ENCODE results near the gene AUTS2. TPM values are rescaled to one million over a fixed set of nuclear protein-coding genes. Genes with fewer than 3 reads are reported as not detected.

The AUTS2 gene
- total RNA-seq, 1 experiment from 2014 or later: 42.1 TPM

DNA sequence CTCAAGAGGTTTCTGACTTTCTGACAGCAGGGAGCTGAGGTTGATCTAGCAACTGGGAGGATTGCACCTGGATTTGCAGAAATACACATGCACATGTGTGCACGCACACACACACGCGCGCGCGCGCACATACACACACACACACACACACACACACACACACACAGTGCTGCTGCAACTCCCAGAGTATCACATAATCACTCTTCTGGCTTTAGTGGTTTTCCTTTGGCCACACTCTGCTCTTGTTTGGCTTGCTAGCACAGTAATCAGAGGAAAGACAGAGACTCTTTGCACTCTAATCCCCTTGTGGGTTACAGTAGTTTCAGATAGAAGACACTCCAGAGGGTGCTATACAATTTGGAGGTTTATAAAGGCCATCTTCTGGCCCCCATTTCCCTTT is 705.0 kb downstream of the AUTS2 start:
- no peak for DNase-seq (ENCODE audit: low spot score)
- no peak overlapping the region for H3K4me3 ChIP-seq (ENCODE audit: low read depth, low read length, poor library complexity, severe bottlenecking)
- H3K27ac ChIP-seq (ENCODE audit: low read depth, low read length, poor library complexity, severe bottlenecking): no peak overlapping the region
- CTCF ChIA-PET: no interaction called here
- no peaks in the 10 kb centered on the region for H3K9me3 ChIP-seq (ENCODE audit: low read depth, low read length, poor library complexity, severe bottlenecking)
- H3K36me3 ChIP-seq (ENCODE audit: insufficient read depth, low read length, poor library complexity, severe bottlenecking): no peaks in the 10 kb centered on the region
- peaks cover 4% of the 10 kb centered on the region for H3K4me1 ChIP-seq (ENCODE audit: insufficient read depth, low read length, poor library complexity, severe bottlenecking)
- H3K27me3 ChIP-seq (replicated peaks; ENCODE audit: insufficient read depth, low read depth, low read length, poor library complexity): no peaks in the 10 kb centered on the region
- POLR2A ChIA-PET (ENCODE audit: low non-redundant PET): interaction anchor here (0.6 kb wide), 1 partner anchor 15 kb away, joined by 6 read pairs; no protein-coding TSS in a partner anchor
- TF ChIP-seq, protein P1, sequence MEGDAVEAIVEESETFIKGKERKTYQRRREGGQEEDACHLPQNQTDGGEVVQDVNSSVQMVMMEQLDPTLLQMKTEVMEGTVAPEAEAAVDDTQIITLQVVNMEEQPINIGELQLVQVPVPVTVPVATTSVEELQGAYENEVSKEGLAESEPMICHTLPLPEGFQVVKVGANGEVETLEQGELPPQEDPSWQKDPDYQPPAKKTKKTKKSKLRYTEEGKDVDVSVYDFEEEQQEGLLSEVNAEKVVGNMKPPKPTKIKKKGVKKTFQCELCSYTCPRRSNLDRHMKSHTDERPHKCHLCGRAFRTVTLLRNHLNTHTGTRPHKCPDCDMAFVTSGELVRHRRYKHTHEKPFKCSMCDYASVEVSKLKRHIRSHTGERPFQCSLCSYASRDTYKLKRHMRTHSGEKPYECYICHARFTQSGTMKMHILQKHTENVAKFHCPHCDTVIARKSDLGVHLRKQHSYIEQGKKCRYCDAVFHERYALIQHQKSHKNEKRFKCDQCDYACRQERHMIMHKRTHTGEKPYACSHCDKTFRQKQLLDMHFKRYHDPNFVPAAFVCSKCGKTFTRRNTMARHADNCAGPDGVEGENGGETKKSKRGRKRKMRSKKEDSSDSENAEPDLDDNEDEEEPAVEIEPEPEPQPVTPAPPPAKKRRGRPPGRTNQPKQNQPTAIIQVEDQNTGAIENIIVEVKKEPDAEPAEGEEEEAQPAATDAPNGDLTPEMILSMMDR (conservative IDR thresholded peaks at IDR 0.05; ENCODE audit: low read depth, low read length): no peak
- TF ChIP-seq EZH2 (IDR thresholded peaks at IDR 0.05; ENCODE audit: borderline replicate concordance, low read depth, low read length, poor library complexity, severe bottlenecking): no peak
- BruUV-seq (replicated peaks): no TSS peak
- intact Hi-C loops (cut with micrococcal nuclease; ENCODE audit: unreplicated experiment): loop anchor here (10.0 kb wide), 1 partner anchor 151 kb away; no protein-coding TSS in a partner anchor

- POLR2A ChIA-PET (ENCODE audit: low non-redundant PET): interaction anchor here (0.6 kb wide), 1 partner anchor 16 kb away, joined by 6 read pairs; no protein-coding TSS in a partner anchor
- Histone ChIP-seq H3K9me3 (ENCODE audit: low read depth, low read length, poor library complexity, severe bottlenecking) (no peaks in the 10 kb centered on the region), H3K36me3 (ENCODE audit: insufficient read depth, low read length, poor library complexity, severe bottlenecking) (no peaks in the 10 kb centered on the region), H3K4me1 (ENCODE audit: insufficient read depth, low read length, poor library complexity, severe bottlenecking) (peaks cover 4% of the 10 kb centered on the region), H3K4me3 (ENCODE audit: low read depth, low read length, poor library complexity, severe bottlenecking) (no peak overlapping the region), H3K27ac (ENCODE audit: low read depth, low read length, poor library complexity, severe bottlenecking) (no peak overlapping the region), H3K27me3 (replicated peaks; ENCODE audit: insufficient read depth, low read depth, low read length, poor library complexity) (no peaks in the 10 kb centered on the region)
- TF ChIP-seq EZH2 (IDR thresholded peaks at IDR 0.05; ENCODE audit: borderline replicate concordance, low read depth, low read length, poor library complexity, severe bottlenecking): no peak
- TF ChIP-seq, protein P1 (conservative IDR thresholded peaks at IDR 0.05; ENCODE audit: low read depth, low read length): no peak
- CTCF ChIA-PET: no interaction called here
- intact Hi-C loops (cut with micrococcal nuclease; ENCODE audit: unreplicated experiment): loop anchor here (10.0 kb wide), 1 partner anchor 151 kb away; no protein-coding TSS in a partner anchor
- no TSS peak for BruUV-seq (replicated peaks)
- DNase-seq (ENCODE audit: low spot score): no peak
Measured at GRCh38 chr7:70303780-70304179, 705.5 kb downstream of the AUTS2 start.

DNA sequence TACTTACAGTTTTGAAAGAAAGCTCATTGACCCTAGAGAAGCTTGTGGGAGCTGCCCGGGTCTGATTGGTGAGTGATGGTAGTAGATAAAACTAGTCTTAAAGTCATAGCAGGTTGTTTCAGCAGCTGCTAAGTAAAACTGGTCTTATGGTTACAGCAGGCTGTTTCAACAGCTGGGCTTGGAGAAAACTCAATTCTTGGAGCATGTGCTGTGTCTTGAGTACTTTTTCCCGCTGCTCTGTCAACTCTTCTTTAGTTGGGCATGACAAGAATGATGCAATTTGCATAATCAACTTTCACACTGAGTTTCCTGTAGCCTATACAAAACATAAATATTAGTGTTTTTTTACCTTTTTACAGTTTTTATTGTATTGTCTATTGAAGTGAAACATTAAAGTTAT is 707.9 kb downstream of the AUTS2 start:
- BruUV-seq (replicated peaks): no TSS peak
- DNase-seq (ENCODE audit: low spot score): peak; percentile 58
- H3K4me1 ChIP-seq (ENCODE audit: insufficient read depth, low read length, poor library complexity, severe bottlenecking): peaks cover 4% of the 10 kb centered on the region
- no peak overlapping the region for H3K4me3 ChIP-seq (ENCODE audit: low read depth, low read length, poor library complexity, severe bottlenecking)
- intact Hi-C loops (cut with micrococcal nuclease; ENCODE audit: unreplicated experiment): loop anchor here (10.0 kb wide), 1 partner anchor 149 kb away; no protein-coding TSS in a partner anchor
- no peak overlapping the region for H3K27ac ChIP-seq (ENCODE audit: low read depth, low read length, poor library complexity, severe bottlenecking)
- TF ChIP-seq, protein P1 (conservative IDR thresholded peaks at IDR 0.05; ENCODE audit: low read depth, low read length): no peak
- TF ChIP-seq EZH2 (IDR thresholded peaks at IDR 0.05; ENCODE audit: borderline replicate concordance, low read depth, low read length, poor library complexity, severe bottlenecking): no peak
- H3K27me3 ChIP-seq (replicated peaks; ENCODE audit: insufficient read depth, low read depth, low read length, poor library complexity): no peaks in the 10 kb centered on the region
- H3K36me3 ChIP-seq (ENCODE audit: insufficient read depth, low read length, poor library complexity, severe bottlenecking): no peaks in the 10 kb centered on the region
- POLR2A ChIA-PET (ENCODE audit: low non-redundant PET): no interaction called here
- H3K9me3 ChIP-seq (ENCODE audit: low read depth, low read length, poor library complexity, severe bottlenecking): no peaks in the 10 kb centered on the region
- CTCF ChIA-PET: no interaction called here

Data from A673 (cell line).